ENCODE measurements around the gene DDX52. TPM values are rescaled to one million over a fixed set of nuclear protein-coding genes. Genes with fewer than 3 reads are reported as not detected.
"Not testable (repeated sequence)": the region's sequence is repeated elsewhere in the genome, so short reads cannot be mapped to it uniquely, and the experiment has no call there.

The DDX52 gene, protein sequence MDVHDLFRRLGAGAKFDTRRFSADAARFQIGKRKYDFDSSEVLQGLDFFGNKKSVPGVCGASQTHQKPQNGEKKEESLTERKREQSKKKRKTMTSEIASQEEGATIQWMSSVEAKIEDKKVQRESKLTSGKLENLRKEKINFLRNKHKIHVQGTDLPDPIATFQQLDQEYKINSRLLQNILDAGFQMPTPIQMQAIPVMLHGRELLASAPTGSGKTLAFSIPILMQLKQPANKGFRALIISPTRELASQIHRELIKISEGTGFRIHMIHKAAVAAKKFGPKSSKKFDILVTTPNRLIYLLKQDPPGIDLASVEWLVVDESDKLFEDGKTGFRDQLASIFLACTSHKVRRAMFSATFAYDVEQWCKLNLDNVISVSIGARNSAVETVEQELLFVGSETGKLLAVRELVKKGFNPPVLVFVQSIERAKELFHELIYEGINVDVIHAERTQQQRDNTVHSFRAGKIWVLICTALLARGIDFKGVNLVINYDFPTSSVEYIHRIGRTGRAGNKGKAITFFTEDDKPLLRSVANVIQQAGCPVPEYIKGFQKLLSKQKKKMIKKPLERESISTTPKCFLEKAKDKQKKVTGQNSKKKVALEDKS
- polyA plus RNA-seq (ENCODE audit: insufficient read length in 4 of 4): 10 to 100 TPM; 35.2 to 48.3 (median 42.9) TPM

DNA sequence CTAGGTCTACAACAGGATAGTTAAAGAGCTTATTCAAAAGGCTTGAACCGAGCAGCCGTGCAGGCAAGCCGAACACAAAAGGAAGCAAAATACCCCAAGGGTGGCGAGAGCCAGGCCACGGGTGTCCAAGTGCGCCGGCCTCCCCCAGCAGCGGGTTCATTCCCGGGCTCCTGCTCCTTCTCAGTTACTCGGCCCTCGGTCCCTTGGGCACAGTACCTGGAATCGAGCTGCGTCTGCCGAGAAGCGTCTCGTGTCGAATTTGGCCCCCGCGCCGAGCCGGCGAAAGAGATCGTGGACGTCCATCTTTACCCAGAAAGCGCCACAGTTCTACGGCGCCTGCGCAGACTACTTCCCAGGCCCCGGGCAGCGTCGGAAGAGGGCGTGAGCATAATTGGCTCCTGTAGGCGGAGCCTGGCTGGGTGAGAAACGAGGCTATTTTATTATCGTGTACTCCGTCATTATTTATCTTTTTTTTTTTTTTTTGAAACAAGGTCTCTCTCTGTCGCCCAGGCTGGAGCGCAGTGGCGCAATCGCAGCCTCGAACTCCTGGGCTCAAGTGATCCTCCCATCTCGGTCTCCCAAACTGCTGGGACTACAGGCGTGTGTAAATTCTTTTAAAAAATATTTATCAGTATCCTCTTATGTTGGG, at the start of gene DDX52:
Gene DDX52, minus strand, starts transcription at position 329 of the 649 bp plus-strand sequence. Its CDS starts 26 bp downstream, at position 303.
- DNase-seq (ENCODE audit: low read depth in 4 of 4, low spot score in 3 of 4): peak; percentile 85 to 88 (median 86)

DNA sequence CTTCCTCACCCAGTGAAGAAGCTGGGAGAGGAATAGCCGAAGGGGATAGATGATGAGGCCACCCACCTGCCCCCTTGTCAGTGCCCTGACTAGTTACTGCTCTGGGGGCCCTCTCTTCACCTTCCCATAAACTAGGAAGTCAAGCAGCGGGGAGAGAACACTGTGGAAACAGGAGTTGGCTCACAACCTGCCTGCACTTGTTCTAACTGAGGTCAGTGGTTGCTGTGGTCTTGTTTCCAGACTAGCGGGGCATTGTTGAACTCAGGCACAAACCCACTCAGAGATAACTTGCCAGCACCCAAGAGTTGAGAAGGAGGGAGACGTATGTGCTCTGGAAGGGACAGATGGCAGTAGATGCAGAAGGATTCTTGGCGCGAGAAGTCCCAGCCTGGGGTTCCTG, 48.6 kb upstream of the DDX52 start:
- no peak for DNase-seq (ENCODE audit: low read depth in 4 of 4, low spot score in 3 of 4)

DNA sequence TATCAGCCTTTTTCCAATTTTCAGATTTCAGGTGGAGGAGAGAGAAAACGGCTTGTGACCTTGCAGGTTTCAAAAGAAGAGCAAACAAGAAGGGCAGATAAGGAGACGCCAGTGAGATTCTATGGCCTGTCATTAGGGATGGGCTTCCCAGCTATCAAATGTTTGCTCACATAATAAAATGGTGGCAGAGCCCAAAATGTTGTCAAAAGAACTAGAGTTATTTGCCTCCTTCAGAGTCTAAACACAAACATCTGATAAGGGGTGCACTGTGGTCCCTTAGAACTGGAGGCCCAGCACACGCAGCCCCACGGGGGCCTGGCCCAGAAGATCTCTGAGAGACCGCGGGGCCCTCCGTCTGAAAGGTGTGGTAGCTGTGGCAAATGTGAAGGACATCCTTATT, 46.1 kb upstream of the DDX52 start:
- DNase-seq (ENCODE audit: low read depth in 4 of 4, low spot score in 3 of 4): no peak

DNA sequence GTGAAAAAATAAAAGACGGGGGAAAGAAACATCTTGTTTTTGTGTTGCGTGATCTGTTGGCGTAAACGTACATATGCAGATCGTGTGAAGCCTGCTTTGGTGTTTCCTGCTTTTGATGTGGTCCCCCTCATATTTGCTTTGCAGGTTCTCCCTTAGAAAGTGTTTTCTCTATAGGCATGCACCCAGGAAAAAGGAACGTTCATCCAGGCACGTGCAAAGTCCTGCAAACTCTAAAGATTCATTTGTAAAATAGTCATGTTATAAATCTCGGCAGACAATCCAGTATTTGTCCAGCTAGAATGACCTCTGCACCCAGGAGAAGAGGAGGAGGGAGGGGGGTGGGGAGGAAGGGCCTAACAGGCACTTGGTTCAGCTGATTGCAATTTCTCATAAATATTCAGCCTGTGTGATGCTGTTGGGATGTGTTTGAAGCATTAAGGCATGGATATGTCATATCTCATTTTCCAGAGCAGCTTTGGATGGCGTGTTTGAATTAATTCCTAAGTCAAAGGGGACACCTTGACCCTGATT, 40.3 kb upstream of the DDX52 start:
- DNase-seq (ENCODE audit: low read depth in 4 of 4, low spot score in 3 of 4): no peak

DNA sequence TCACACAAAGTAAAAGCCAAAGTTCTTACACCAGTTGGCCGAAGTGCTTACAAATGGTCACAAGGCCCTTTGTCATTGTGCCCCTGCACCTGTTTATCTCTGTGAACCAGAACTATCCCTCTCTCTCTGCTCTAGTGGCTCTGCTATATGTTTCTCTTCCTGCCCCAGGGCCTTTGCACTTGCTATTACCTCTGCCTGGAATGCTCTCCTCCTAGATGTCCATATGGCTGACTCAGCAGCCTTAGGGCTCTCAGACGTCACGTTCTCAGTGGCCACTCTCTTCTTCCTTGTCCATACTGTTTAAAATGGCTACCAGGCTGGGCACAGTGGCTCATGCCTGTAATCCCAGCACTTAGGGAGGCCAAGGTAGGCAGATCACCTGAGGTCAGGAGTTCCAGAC, 38.8 kb upstream of the DDX52 start:
- DNase-seq (ENCODE audit: low read depth in 4 of 4, low spot score in 3 of 4): no peak

DNA sequence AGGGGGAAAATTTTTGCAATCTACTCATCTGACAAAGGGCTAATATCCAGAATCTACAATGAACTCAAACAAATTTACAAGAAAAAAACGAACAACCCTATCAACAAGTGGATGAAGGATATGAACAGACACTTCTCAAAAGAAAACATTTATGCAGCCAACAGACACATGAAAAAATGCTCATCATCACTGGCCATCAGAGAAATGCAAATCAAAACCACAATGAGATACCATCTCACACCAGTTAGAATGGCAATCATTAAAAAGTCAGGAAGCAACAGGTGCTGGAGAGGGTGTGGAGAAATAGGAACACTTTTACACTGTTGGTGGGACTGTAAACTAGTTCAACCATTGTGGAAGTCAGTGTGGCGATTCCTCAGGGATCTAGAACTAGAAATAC, 36.7 kb upstream of the DDX52 start:
- not testable (repeated sequence) for DNase-seq (ENCODE audit: low read depth in 4 of 4, low spot score in 3 of 4)

DNA sequence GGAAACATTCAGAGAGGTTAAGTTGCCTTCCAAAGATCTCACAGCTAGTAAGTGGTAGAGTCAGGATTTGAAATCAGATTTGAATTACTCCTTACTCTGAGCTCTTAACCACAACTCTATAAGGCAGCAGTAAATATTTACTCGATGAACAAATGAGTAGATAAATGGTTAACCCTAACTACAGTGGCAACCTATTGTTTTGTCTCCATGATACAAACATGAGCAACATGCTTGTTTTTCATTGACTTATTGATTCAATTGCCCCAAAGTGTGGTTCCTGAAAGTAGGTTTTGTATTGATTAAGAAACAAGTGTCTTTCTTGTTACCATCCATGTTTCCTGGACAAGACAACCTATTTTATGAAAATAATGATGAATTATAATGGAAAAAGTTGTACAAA, 34.8 kb upstream of the DDX52 start:
- DNase-seq (ENCODE audit: low read depth in 4 of 4, low spot score in 3 of 4): no peak

DNA sequence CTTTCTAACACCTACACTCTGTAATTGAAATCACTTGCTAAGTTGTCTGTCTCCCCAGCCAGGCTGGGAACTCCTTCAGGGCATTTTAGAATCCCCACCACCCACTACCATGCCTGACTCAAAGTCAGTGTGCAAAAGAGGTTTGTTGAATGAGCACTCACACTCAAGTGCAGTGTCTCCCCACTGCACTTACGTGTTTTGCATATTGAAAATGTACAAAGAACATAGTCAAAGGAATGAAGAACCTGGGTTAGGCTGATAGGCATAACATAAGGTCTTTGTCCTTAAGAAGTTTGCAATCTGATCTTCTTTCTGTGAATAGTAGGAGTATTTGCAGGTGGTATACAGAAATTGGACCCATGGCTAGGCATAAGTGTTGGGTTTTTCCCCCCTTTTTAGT, 33.8 kb upstream of the DDX52 start:
- DNase-seq (ENCODE audit: low read depth in 4 of 4, low spot score in 3 of 4): no peak

DNA sequence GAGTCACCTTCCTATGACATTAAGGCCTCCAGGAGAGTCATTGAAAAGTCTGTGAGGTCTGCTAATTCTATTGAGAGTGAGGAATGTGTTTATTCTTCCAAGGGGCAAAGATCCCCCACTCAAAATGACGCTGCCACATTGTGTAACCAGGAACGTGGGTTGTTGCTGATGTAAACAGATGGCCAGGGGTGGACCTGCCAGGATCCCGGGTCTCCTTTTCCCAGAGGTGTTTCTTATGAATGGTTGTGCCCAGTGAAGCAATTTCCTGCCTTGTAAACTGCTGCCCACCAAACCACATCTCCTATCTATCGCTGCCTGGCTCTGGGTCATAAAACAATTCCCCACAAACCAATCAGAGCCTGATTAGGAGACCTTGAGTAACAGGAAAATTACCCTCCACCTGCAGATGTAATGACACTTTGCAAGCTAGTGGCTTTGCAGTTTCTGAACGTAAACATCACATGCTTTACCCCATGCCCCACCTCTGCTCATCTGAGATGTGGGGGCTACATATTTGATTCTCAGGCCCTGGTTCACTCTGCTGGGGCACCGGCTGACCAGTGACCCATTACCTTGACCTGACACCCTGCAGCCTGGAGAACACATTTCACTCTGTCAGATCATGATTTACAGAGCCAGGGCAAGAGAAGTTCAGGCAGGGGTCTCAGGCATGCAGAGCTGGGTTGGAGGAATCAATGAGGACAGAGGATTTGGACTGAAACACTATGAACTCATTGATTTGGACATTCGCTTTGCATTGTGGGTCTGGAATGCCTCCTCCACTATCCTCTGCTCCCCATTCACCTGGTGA, 33.1 kb upstream of the DDX52 start:
- DNase-seq (ENCODE audit: low read depth in 4 of 4, low spot score in 3 of 4): peak in 3 of 4 donors; percentile 30 to 58 (median 44)

DNA sequence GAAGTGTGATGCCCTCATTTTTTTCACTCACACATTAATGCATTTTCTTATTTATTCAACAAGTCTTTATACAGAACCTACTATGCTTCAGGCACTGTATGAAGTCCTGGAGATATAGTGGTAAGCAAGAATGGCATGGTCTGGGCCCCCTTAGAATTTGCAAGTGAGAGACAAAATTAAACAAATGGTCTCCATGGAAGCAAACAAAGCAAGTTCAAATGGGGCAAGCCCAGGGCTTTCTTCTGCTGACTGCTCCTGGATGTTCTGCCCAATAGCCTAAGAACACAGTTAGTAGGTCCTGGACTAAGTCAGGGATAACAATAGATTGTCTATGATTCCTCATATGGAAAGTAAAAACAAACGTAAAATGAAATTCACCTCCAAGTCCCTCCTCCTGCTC, 31.3 kb upstream of the DDX52 start:
- DNase-seq (ENCODE audit: low read depth in 4 of 4, low spot score in 3 of 4): no peak

DNA sequence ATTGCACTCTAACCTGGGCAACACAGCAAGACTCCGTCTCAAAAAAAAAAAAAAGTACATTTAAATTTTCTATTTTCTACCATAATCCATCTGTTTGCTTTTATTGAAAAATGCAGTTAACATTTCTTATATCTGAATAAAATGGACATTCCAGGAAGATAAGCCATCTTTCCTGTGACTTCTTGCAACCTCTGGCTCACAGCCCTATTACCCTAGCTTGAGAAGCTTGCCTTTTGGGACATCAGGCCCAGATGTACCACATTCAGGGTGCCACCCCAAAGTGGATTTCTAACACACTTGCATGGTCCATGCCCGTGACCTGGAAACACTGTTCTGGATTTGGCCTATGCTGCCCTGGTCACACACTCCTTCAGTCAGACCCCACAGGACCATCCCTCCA, 30.1 kb upstream of the DDX52 start:
- no peak for DNase-seq (ENCODE audit: low read depth in 4 of 4, low spot score in 3 of 4)

DNA sequence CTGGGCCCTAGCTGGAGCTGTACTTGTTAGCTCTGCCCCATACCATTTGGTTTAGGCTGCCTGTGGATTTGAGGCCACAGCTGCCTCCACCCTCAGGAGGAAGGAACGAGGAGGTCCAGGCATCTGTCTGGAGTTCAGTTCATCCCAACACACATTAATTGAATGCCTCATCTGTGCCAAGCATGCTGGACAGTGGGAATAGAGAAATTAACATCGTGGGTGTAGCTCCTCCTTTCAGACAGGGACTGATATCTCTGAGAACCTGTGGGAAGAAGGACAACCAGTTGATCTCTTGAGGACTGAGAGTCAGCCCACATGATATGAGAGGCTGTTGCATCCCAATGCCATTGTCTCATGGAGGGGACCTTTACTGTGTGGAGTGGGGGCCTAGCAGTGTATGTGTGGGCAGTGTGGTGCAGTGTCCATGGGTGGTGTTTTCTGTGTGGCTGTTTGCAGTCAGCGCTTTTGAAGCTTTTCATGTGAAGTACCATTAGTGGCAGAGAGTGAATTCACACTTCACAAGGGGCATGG, 29.4 kb upstream of the DDX52 start:
- DNase-seq (ENCODE audit: low read depth in 4 of 4, low spot score in 3 of 4): no peak

DNA sequence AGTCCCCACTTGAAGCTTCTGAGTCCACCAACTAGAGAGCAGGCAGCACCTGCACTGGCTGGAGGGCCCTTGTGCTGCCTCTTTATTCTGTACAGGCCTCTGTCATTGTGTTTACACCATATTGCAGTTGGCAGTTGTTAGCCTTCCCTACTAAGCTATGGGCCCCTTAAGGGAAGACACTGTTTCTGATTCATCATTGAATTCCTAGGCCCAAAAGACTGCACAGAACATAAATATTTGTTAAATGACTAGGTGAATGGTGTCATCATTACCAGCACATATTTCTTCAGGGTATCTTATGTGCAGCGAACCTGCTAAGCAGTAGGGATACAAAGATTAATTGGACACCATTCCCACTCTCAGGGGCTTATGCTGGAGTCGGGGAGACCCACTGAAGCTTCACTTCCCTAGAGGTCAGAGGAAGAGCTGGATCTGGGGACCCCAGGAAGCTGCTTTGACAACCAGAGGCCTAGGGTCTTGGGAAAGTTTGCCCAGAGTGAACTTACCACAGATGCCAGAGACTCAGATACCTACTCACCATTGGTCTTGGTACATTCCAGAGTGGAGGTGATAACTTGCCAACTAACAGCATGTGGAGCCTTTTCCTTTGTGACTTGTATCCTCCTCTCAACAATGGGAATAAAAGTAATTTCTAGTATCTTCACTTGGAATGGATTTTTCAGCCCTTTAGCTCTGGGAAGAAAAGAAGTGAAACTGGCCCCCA, 28.7 kb upstream of the DDX52 start:
- DNase-seq (ENCODE audit: low read depth in 4 of 4, low spot score in 3 of 4): no peak

DNA sequence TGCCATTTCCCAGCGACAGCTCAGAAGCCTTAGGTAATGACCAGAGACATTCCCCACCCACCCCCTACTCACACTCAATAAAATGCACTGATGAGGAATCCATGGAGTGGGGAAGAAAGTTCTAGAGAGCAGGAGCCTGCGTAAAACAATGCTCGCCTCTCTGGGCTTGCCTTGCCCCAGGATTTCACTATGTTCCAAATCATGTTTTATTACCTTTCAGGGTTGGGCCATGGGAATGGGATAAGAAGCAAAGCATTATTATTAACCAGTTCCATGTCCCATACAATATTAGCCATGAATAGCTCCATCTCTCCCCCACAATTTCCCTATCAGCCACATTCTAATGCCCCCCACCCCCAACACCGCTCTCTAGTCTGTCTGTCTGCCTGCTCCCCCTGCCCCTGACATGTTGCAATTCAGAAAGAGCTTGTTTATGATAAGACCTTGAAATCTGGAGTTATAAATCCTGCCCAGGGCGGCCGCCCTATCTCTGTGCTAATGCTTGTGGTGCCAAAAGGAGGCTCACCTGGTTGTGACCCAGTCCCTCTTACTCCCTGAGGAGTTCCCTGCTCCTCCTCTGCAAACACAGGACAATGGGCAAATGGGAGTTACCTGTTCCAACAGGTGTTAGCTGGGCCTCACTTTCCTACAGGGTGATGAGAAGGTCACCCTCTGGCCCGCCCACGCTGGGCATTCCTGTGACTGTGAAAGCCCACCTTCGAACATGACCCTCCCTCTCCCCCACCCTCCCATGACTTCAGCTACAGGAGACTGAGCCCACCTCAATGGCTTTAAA, 28.0 kb upstream of the DDX52 start:
- no peak for DNase-seq (ENCODE audit: low read depth in 4 of 4, low spot score in 3 of 4)

DNA sequence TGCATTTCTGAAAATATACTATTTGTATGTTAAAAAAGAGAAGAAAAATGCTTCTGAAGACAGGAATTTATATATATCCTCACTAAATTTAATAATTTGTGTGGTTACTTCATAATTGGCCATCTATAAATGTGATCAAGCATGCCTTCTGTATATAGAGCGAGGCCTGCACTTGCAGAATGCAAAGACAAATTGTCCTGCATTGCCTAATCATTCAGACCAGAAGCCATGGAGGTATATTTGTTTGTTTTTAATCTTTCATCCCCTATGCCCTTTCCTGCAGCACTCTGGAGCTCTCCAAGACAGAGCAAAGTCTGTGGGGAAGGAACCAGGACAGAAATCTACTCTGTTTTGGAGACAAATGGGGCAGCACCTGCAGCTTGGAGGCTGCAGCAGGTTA, 23.8 kb upstream of the DDX52 start:
- no peak for DNase-seq (ENCODE audit: low read depth in 4 of 4, low spot score in 3 of 4)

DNA sequence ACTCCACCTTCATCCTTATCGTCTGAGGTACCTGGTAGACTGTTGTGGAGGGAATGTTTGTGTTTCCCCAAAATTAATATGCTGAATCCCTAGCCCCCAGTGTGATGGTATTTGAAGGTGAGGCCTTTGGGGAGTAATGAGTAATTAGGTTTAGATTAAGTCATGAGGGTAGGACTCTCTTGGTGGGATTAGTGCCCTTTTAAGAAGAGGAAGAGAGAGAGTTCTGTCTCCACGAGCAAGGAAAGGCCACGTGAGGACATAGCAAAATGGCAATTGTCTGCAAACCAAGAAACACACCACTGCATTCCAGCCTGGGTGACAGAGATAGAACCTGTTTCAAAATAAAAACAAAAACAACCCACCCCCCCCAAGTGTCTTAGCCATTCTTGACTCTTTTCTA, 21.0 kb upstream of the DDX52 start:
- no peak for DNase-seq (ENCODE audit: low read depth in 4 of 4, low spot score in 3 of 4)

DNA sequence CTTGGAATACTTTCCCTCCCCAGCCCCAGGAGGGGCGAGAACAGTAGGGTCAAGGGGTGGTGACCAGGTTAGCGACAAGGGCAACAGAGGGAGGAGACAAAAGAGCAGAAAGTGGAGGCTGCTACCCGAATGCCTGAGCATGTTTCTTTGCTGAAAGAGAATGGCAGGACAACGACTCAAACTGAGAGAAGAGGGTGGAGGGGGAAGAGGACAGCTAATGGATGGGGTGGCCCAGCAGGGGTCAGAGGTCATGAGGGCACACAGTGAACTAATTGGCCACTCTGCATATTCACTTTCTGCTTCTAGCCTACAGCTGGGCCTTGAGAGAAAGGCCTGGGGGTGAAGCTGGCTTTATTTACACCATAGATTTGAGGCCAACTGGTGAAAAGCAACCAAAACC, 19.1 kb upstream of the DDX52 start:
- no peak for DNase-seq (ENCODE audit: low read depth in 4 of 4, low spot score in 3 of 4)

DNA sequence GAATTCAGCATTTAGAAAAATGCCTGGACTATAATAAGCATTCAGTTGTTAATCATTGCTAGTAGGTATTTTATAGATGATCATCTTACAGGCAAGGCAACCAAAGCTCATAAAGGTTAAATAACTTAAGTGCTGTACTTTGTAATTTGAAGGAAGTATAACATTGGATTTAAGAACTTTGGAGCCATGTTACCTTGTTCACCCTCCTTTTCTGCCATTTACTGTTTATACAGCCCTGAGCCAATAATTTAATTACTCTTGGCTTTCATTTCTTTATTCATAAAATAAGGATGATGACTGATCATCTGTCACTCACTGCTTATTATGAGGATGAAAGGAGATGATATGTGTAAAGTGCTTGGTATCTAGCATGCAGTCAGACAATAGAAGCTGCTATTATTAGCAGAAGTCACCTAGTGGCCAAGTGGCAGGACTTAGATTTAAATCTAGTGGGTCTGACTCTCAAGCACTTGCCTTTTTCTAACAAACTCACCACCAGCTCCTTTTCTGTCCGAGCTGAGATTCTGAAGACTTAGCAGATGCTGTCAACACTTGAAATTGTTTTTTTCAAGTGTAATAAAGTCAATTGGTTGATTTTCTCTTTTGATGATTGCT, 18.3 kb upstream of the DDX52 start:
- no peak for DNase-seq (ENCODE audit: low read depth in 4 of 4, low spot score in 3 of 4)

DNA sequence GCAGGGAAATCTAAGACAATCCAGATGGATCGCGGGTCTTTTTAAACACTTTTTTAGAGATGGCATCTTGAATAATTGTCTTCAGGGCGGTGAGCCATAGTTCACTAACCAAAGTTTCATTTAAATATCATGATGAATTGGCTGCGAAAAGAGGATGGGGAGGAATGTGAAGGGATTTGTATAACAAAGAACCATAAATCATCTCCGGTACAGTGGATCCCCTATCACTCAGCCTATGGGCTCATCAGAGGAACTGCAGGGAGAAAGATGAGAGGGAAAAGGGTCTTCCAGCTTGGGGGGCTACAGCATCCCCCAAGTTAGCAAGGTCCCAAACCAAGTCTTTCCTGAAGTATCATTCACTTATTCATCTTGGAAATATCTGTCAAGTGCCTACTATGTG, 16.7 kb upstream of the DDX52 start:
- DNase-seq (ENCODE audit: low read depth in 4 of 4, low spot score in 3 of 4): no peak
